Glomerular endothelial cell (primary cell): ENCODE data around the gene CHST9. TPM values are rescaled to one million over a fixed set of nuclear protein-coding genes. Genes with fewer than 3 reads are reported as not detected.
"Not testable (repeated sequence)": the region's sequence is repeated elsewhere in the genome, so short reads cannot be mapped to it uniquely, and the experiment has no call there.

ENCODE experiments used
- DNase-seq: peaks from one replicate; pipeline ENCODE4 v3.0.0-alpha.2; 2011; ENCODE audit warnings: low read depth, low spot score; ENCODE audit errors: extremely low read depth
- total RNA-seq: library from RNA; depleted of rRNA; stranded (reverse); fragments of >200 nt; gene quantifications from 2 replicates; pipeline ENCODE4 v1.2.3, GENCODE V29; 2015

The CHST9 gene
- total RNA-seq, 1 donor from 2014 or later: not detected

- no peak for DNase-seq
Measured at GRCh38 chr18:27009293-27009692, 175.8 kb downstream of the CHST9 start.

- no peak for DNase-seq
Measured at GRCh38 chr18:27008575-27008974, 176.5 kb downstream of the CHST9 start.

- no peak for DNase-seq
Measured at GRCh38 chr18:27007880-27008279, 177.2 kb downstream of the CHST9 start.

GRCh38 chr18:27005589-27005988, 179.5 kb downstream of the CHST9 start:
- DNase-seq: no peak

GRCh38 chr18:27004056-27004829, 180.9 kb downstream of the CHST9 start:
- no peak for DNase-seq

GRCh38 chr18:26999797-27000196, 185.3 kb downstream of the CHST9 start:
- DNase-seq: no peak

GRCh38 chr18:26993568-26993967, 191.5 kb downstream of the CHST9 start:
- DNase-seq: no peak

GRCh38 chr18:26992926-26993325, 192.2 kb downstream of the CHST9 start:
- DNase-seq: no peak

- no peak for DNase-seq
Measured at GRCh38 chr18:26989842-26990241, 195.3 kb downstream of the CHST9 start.

- no peak for DNase-seq
Measured at GRCh38 chr18:26981360-26982082, 203.6 kb downstream of the CHST9 start.

- no peak for DNase-seq
Measured at GRCh38 chr18:26978812-26979341, 206.2 kb downstream of the CHST9 start.

- DNase-seq: no peak
Measured at GRCh38 chr18:26977781-26978180, 207.3 kb downstream of the CHST9 start.

- DNase-seq: no peak
Measured at GRCh38 chr18:26976206-26976605, 208.9 kb downstream of the CHST9 start.

GRCh38 chr18:26972549-26972948, 212.6 kb downstream of the CHST9 start:
- DNase-seq: not testable (repeated sequence)

- no peak for DNase-seq
Measured at GRCh38 chr18:26971409-26971808, 213.7 kb downstream of the CHST9 start.

GRCh38 chr18:26970637-26971036, 214.5 kb downstream of the CHST9 start:
- no peak for DNase-seq

- DNase-seq: no peak
Measured at GRCh38 chr18:26965206-26965605, 219.9 kb downstream of the CHST9 start.

GRCh38 chr18:26963292-26963691, 221.8 kb downstream of the CHST9 start:
- no peak for DNase-seq

GRCh38 chr18:26961839-26962238, 223.3 kb downstream of the CHST9 start:
- DNase-seq: no peak

GRCh38 chr18:26960911-26961310, 224.2 kb downstream of the CHST9 start:
- DNase-seq: no peak

- no peak for DNase-seq
Measured at GRCh38 chr18:26956863-26957262, 228.2 kb downstream of the CHST9 start.

- DNase-seq: no peak
Measured at GRCh38 chr18:26948703-26949102, 236.4 kb downstream of the CHST9 start.
